ENCODE data around the gene CCDC188. TPM values are rescaled to one million over a fixed set of nuclear protein-coding genes. Genes with fewer than 3 reads are reported as not detected.
A peak's percentile ranks its signal among the peaks of the same experiment; 100 is the strongest.

Gene CCDC188
- total and polyA plus RNA-seq, 9 of the 15 experiments (the other 6 are each of a cell fraction or from before 2014, with no cell fraction given), result not detected

DNA sequence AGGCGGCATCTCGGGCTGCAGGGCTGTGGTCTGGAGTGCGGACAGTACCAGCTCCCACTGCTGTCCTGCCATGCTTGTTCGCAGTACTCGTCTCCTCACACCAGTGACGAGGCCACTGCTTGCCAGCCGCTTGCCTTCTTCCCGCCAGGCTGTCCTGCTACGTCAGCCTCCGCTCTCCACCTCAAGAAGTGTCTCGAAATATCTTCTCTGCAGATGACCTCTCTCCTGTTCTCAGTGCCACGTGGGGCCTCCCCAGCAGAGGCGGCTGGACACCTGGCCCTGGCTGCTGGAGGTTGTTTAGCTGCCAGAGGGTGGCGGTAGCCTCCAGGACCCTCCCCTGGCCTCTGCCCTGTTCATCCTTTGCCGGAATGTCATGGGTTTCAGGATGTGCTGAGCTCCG, 3.1 kb upstream of the CCDC188 start (continued):
- TF ChIP-seq, protein P1, sequence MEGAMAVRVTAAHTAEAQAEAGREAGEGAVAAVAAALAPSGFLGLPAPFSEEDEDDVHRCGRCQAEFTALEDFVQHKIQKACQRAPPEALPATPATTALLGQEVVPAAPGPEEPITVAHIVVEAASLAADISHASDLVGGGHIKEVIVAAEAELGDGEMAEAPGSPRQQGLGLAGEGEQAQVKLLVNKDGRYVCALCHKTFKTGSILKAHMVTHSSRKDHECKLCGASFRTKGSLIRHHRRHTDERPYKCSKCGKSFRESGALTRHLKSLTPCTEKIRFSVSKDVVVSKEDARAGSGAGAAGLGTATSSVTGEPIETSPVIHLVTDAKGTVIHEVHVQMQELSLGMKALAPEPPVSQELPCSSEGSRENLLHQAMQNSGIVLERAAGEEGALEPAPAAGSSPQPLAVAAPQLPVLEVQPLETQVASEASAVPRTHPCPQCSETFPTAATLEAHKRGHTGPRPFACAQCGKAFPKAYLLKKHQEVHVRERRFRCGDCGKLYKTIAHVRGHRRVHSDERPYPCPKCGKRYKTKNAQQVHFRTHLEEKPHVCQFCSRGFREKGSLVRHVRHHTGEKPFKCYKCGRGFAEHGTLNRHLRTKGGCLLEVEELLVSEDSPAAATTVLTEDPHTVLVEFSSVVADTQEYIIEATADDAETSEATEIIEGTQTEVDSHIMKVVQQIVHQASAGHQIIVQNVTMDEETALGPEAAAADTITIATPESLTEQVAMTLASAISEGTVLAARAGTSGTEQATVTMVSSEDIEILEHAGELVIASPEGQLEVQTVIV (CRISPR knock-in tag; IDR thresholded peaks at IDR 0.05; ENCODE audit: borderline replicate concordance), result no peak
- TF ChIP-seq ZBTB1 (CRISPR knock-in tag; IDR thresholded peaks at IDR 0.05; ENCODE audit: borderline replicate concordance, low read depth), result 0 out of 2 replicates have a peak, but pooled peaks have one; percentile 30
- no peak for TF ChIP-seq BHLHE40 (IDR thresholded peaks at IDR 0.05; ENCODE audit: low read length)
- TF ChIP-seq, protein P2, sequence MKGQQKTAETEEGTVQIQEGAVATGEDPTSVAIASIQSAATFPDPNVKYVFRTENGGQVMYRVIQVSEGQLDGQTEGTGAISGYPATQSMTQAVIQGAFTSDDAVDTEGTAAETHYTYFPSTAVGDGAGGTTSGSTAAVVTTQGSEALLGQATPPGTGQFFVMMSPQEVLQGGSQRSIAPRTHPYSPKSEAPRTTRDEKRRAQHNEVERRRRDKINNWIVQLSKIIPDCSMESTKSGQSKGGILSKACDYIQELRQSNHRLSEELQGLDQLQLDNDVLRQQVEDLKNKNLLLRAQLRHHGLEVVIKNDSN (CRISPR knock-in tag; IDR thresholded peaks at IDR 0.05), result peak; percentile 87
- peak; percentile 81; the same call in 1 of the 2 replicates for TF ChIP-seq EZH2 (IDR thresholded peaks at IDR 0.05; ENCODE audit: borderline replicate concordance, low read depth, low read length)
- no peak for TF ChIP-seq BACH1 (tag; IDR thresholded peaks at IDR 0.05)
- TF ChIP-seq MECOM (CRISPR knock-in tag; IDR thresholded peaks at IDR 0.05), result no peak
- TF ChIP-seq, protein P3, sequence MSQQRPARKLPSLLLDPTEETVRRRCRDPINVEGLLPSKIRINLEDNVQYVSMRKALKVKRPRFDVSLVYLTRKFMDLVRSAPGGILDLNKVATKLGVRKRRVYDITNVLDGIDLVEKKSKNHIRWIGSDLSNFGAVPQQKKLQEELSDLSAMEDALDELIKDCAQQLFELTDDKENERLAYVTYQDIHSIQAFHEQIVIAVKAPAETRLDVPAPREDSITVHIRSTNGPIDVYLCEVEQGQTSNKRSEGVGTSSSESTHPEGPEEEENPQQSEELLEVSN (IDR thresholded peaks at IDR 0.05; ENCODE audit: borderline replicate concordance in 1 of 2, extremely low read depth in 1 of 2, insufficient read depth in 1 of 2, insufficient read length in 1 of 2, low read depth in 1 of 2, low read length in 1 of 2, poor library complexity in 1 of 2, severe bottlenecking in 1 of 2), result peak in 1 of 2 experiments; percentile 65
- TF ChIP-seq, protein P4, sequence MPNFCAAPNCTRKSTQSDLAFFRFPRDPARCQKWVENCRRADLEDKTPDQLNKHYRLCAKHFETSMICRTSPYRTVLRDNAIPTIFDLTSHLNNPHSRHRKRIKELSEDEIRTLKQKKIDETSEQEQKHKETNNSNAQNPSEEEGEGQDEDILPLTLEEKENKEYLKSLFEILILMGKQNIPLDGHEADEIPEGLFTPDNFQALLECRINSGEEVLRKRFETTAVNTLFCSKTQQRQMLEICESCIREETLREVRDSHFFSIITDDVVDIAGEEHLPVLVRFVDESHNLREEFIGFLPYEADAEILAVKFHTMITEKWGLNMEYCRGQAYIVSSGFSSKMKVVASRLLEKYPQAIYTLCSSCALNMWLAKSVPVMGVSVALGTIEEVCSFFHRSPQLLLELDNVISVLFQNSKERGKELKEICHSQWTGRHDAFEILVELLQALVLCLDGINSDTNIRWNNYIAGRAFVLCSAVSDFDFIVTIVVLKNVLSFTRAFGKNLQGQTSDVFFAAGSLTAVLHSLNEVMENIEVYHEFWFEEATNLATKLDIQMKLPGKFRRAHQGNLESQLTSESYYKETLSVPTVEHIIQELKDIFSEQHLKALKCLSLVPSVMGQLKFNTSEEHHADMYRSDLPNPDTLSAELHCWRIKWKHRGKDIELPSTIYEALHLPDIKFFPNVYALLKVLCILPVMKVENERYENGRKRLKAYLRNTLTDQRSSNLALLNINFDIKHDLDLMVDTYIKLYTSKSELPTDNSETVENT (CRISPR knock-in tag; IDR thresholded peaks at IDR 0.05), result peak; percentile 85
- TF ChIP-seq RBFOX2 (IDR thresholded peaks at IDR 0.05; ENCODE audit: low read depth, low read length), result 0 out of 2 replicates have a peak, but pooled peaks have one; percentile 33
- TF ChIP-seq CTBP1 (IDR thresholded peaks at IDR 0.05; ENCODE audit: borderline replicate concordance), result peak; percentile 43; the same call in 1 of the 2 replicates
- TF ChIP-seq, protein P5, sequence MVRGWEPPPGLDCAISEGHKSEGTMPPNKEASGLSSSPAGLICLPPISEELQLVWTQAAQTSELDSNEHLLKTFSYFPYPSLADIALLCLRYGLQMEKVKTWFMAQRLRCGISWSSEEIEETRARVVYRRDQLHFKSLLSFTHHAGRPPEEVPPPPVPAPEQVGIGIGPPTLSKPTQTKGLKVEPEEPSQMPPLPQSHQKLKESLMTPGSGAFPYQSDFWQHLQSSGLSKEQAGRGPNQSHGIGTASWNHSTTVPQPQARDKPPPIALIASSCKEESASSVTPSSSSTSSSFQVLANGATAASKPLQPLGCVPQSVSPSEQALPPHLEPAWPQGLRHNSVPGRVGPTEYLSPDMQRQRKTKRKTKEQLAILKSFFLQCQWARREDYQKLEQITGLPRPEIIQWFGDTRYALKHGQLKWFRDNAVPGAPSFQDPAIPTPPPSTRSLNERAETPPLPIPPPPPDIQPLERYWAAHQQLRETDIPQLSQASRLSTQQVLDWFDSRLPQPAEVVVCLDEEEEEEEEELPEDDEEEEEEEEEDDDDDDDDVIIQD (CRISPR knock-in tag; IDR thresholded peaks at IDR 0.05), result no peak
- peak; percentile 13; the same call in 1 of the 2 replicates for TF ChIP-seq ZC3H4 (CRISPR knock-in tag; IDR thresholded peaks at IDR 0.05; ENCODE audit: borderline replicate concordance)
- TF ChIP-seq, protein P6, sequence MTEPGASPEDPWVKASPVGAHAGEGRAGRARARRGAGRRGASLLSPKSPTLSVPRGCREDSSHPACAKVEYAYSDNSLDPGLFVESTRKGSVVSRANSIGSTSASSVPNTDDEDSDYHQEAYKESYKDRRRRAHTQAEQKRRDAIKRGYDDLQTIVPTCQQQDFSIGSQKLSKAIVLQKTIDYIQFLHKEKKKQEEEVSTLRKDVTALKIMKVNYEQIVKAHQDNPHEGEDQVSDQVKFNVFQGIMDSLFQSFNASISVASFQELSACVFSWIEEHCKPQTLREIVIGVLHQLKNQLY (CRISPR knock-in tag; conservative IDR thresholded peaks at IDR 0.05), result 0 out of 4 replicates have a peak, but pooled peaks of 1 of the 2 experiments have one; percentile 47
- TF ChIP-seq ZNF12 (CRISPR knock-in tag; IDR thresholded peaks at IDR 0.05), result peak; percentile 33; the same call in 1 of the 2 replicates
- peak in 1 of 2 experiments; percentile 58; a peak in 2 of 4 replicates for TF ChIP-seq RAD21 (CRISPR knock-in tag; conservative IDR thresholded peaks at IDR 0.05 in 1 of 2, IDR thresholded peaks at IDR 0.05 in 1 of 2)
- TF ChIP-seq TAF1 (IDR thresholded peaks at IDR 0.05; ENCODE audit: control insufficient read depth, extremely low read depth, insufficient read depth, low read length, severe bottlenecking), result no peak
